ENCODE measurements around the gene KMT2E. TPM values are rescaled to one million over a fixed set of nuclear protein-coding genes. Genes with fewer than 3 reads are reported as not detected.

Gene KMT2E
- total and polyA plus RNA-seq, 4 experiments from 2014 or later = 109 to 244 (median 218) TPM

GRCh38 chr7:105096306-105096705, 82.3 kb downstream of the KMT2E start:
- H3K27ac Mint-ChIP-seq = peak overlapping the region in 3 of 7 donors; percentile 18 to 64 (median 51)
- H3K9me3 ChIP-seq (ENCODE audit: control insufficient read depth in 1 of 2, low read length in 2 of 2) = no peaks in the 10 kb centered on the region
- H3K36me3 Mint-ChIP-seq = peaks cover 30 to 82% of the 10 kb centered on the region in 2 donors
- peaks cover 18 to 65% (median 40%) of the 10 kb centered on the region in 4 donors for H3K4me1 Mint-ChIP-seq
- H3K27ac ChIP-seq (ENCODE audit: low read depth, low read length) = no peak overlapping the region
- DNase-seq = no peak
- H3K9me3 Mint-ChIP-seq = no peaks in the 10 kb centered on the region
- no peaks in the 10 kb centered on the region for H3K27me3 Mint-ChIP-seq
- H3K4me3 Mint-ChIP-seq = no peak overlapping the region
- ChIA-PET CTCF (ENCODE audit: partially characterized antibody) (interaction anchor here (0.6 kb wide), 1 partner anchor 106 kb away, joined by 4 read pairs; no protein-coding TSS in a partner anchor), POLR2A (ENCODE audit: partially characterized antibody) (interaction anchor here (1.3 kb wide), 1 partner anchor 112 kb away, joined by 3 read pairs; no protein-coding TSS in a partner anchor)
- peaks cover 24% of the 10 kb centered on the region for H3K4me1 ChIP-seq (ENCODE audit: insufficient read depth, low read length)
- no peak overlapping the region for H3K4me3 ChIP-seq (ENCODE audit: low read length in 2 of 2)
- intact Hi-C loops (cut with micrococcal nuclease) = loop anchor here (5.0 kb wide), 1 partner anchor 114 kb away; no protein-coding TSS in a partner anchor
- H3K27me3 ChIP-seq (ENCODE audit: insufficient read depth, low read length) = no peaks in the 10 kb centered on the region
- peaks cover 17% of the 10 kb centered on the region for H3K36me3 ChIP-seq (ENCODE audit: insufficient read depth, low read length)

- no peaks in the 10 kb centered on the region for H3K27me3 ChIP-seq (ENCODE audit: insufficient read depth, low read length)
- H3K27ac ChIP-seq (ENCODE audit: low read depth, low read length) = no peak overlapping the region
- H3K36me3 ChIP-seq (ENCODE audit: insufficient read depth, low read length) = peaks cover 6% of the 10 kb centered on the region
- Mint-ChIP-seq H3K9me3 (no peaks in the 10 kb centered on the region), H3K27me3 (no peaks in the 10 kb centered on the region), H3K4me1 (peaks cover 22 to 60% (median 40%) of the 10 kb centered on the region in 4 donors), H3K36me3 (peaks cover 22 to 78% of the 10 kb centered on the region in 2 donors), H3K4me3 (no peak overlapping the region), H3K27ac (peak overlapping the region in 6 of 7 donors; percentile 15 to 81 (median 48))
- no peak overlapping the region for H3K4me3 ChIP-seq (ENCODE audit: low read length in 2 of 2)
- intact Hi-C loops (cut with micrococcal nuclease) = loop anchor here (5.0 kb wide), 1 partner anchor 115 kb away; no protein-coding TSS in a partner anchor
- DNase-seq = no peak
- CTCF ChIA-PET (ENCODE audit: partially characterized antibody) = interaction anchor here (2.2 to 5.4 kb wide), 2 partner anchors 10 to 116 kb away, joined by 5 to 16 read pairs; no protein-coding TSS in a partner anchor
- POLR2A ChIA-PET (ENCODE audit: partially characterized antibody) = interaction anchor here (1.3 kb wide), 1 partner anchor 114 kb away, joined by 3 read pairs; no protein-coding TSS in a partner anchor
- no peaks in the 10 kb centered on the region for H3K9me3 ChIP-seq (ENCODE audit: control insufficient read depth in 1 of 2, low read length in 2 of 2)
- peaks cover 25% of the 10 kb centered on the region for H3K4me1 ChIP-seq (ENCODE audit: insufficient read depth, low read length)
Measured at GRCh38 chr7:105097619-105098018, 83.6 kb downstream of the KMT2E start.

GRCh38 chr7:105098863-105099515, 85.0 kb downstream of the KMT2E start:
- H3K4me1 Mint-ChIP-seq = peaks cover 29 to 62% (median 45%) of the 10 kb centered on the region in 4 donors
- peaks cover 7% of the 10 kb centered on the region for H3K36me3 ChIP-seq (ENCODE audit: insufficient read depth, low read length)
- peaks cover 29 to 77% of the 10 kb centered on the region in 2 donors for H3K36me3 Mint-ChIP-seq
- H3K27ac ChIP-seq (ENCODE audit: low read depth, low read length) = no peak overlapping the region
- intact Hi-C loops (cut with micrococcal nuclease) = loop anchor here (5.0 kb wide), 1 partner anchor 117 kb away; no protein-coding TSS in a partner anchor
- ChIA-PET CTCF (ENCODE audit: partially characterized antibody) (interaction anchor here (0.9 to 5.4 kb wide), 6 partner anchors 10 to 234 kb away, joined by 3 to 16 read pairs (median 4); no protein-coding TSS in a partner anchor), POLR2A (ENCODE audit: partially characterized antibody) (interaction anchor here (0.7 to 2.5 kb wide), 3 partner anchors 16 to 116 kb away, joined by 3 to 8 read pairs (median 3); partner anchors contain the start of gene KMT2E)
- no peaks in the 10 kb centered on the region for H3K9me3 ChIP-seq (ENCODE audit: control insufficient read depth in 1 of 2, low read length in 2 of 2)
- DNase-seq = no peak
- peak overlapping the region in 1 of 8 donors; percentile 50 for H3K4me3 Mint-ChIP-seq
- no peaks in the 10 kb centered on the region for H3K9me3 Mint-ChIP-seq
- H3K27me3 Mint-ChIP-seq = no peaks in the 10 kb centered on the region
- H3K4me1 ChIP-seq (ENCODE audit: insufficient read depth, low read length) = peaks cover 25% of the 10 kb centered on the region
- no peak overlapping the region for H3K4me3 ChIP-seq (ENCODE audit: low read length in 2 of 2)
- no peaks in the 10 kb centered on the region for H3K27me3 ChIP-seq (ENCODE audit: insufficient read depth, low read length)
- peak overlapping the region; percentile 36 to 79 (median 60) for H3K27ac Mint-ChIP-seq

GRCh38 chr7:105101864-105102263, 87.9 kb downstream of the KMT2E start:
- Histone ChIP-seq H3K4me1 (ENCODE audit: insufficient read depth, low read length) (peaks cover 25% of the 10 kb centered on the region), H3K27ac (ENCODE audit: low read depth, low read length) (no peak overlapping the region), H3K4me3 (ENCODE audit: low read length in 2 of 2) (no peak overlapping the region), H3K36me3 (ENCODE audit: insufficient read depth, low read length) (peaks cover 30% of the 10 kb centered on the region), H3K27me3 (ENCODE audit: insufficient read depth, low read length) (no peaks in the 10 kb centered on the region), H3K9me3 (ENCODE audit: control insufficient read depth in 1 of 2, low read length in 2 of 2) (no peaks in the 10 kb centered on the region)
- ChIA-PET POLR2A (ENCODE audit: partially characterized antibody) (interaction anchor here (1.3 kb wide), 1 partner anchor 87 kb away, joined by 3 read pairs; the partner anchor contains the start of gene KMT2E), CTCF (ENCODE audit: partially characterized antibody) (interaction anchor here (5.4 kb wide), 1 partner anchor 120 kb away, joined by 16 read pairs; no protein-coding TSS in a partner anchor)
- H3K4me1 Mint-ChIP-seq = peaks cover 35 to 50% (median 41%) of the 10 kb centered on the region in 4 donors
- H3K27me3 Mint-ChIP-seq = no peaks in the 10 kb centered on the region
- intact Hi-C loops (cut with micrococcal nuclease) = no loop called here
- H3K9me3 Mint-ChIP-seq = peaks cover 0 to 3% (median 0%) of the 10 kb centered on the region in 8 donors
- no peak for DNase-seq
- no peak overlapping the region for H3K4me3 Mint-ChIP-seq
- H3K36me3 Mint-ChIP-seq = peaks cover 34 to 76% of the 10 kb centered on the region in 2 donors
- peak overlapping the region in 3 of 7 donors; percentile 22 to 77 (median 76) for H3K27ac Mint-ChIP-seq

- H3K36me3 ChIP-seq (ENCODE audit: insufficient read depth, low read length) = peaks cover 37% of the 10 kb centered on the region
Measured at GRCh38 chr7:105102557-105103352, 88.8 kb downstream of the KMT2E start.

GRCh38 chr7:105105579-105105978, 91.6 kb downstream of the KMT2E start:
- Histone ChIP-seq H3K4me1 (ENCODE audit: insufficient read depth, low read length) (peaks cover 8% of the 10 kb centered on the region), H3K36me3 (ENCODE audit: insufficient read depth, low read length) (peaks cover 60% of the 10 kb centered on the region), H3K27me3 (ENCODE audit: insufficient read depth, low read length) (no peaks in the 10 kb centered on the region), H3K27ac (ENCODE audit: low read depth, low read length) (no peak overlapping the region), H3K4me3 (ENCODE audit: low read length in 2 of 2) (no peak overlapping the region), H3K9me3 (ENCODE audit: control insufficient read depth in 1 of 2, low read length in 2 of 2) (no peaks in the 10 kb centered on the region)
- peaks cover 45 to 78% of the 10 kb centered on the region in 2 donors for H3K36me3 Mint-ChIP-seq
- ChIA-PET POLR2A (ENCODE audit: partially characterized antibody) (no interaction called here), CTCF (ENCODE audit: partially characterized antibody) (interaction anchor here (1.0 kb wide), 1 partner anchor 124 kb away, joined by 3 read pairs; no protein-coding TSS in a partner anchor)
- H3K4me1 Mint-ChIP-seq = peaks cover 19 to 24% (median 22%) of the 10 kb centered on the region in 4 donors
- intact Hi-C loops (cut with micrococcal nuclease) = no loop called here
- H3K27ac Mint-ChIP-seq = peak overlapping the region in 6 of 7 donors; percentile 22 to 88 (median 58)
- H3K4me3 Mint-ChIP-seq = no peak overlapping the region
- no peak for DNase-seq
- no peaks in the 10 kb centered on the region for H3K27me3 Mint-ChIP-seq
- H3K9me3 Mint-ChIP-seq = peaks cover 0 to 3% (median 0%) of the 10 kb centered on the region in 8 donors

More at GRCh38 chr7:105102557-105103352, 88.8 kb downstream of the KMT2E start:
- intact Hi-C loops (cut with micrococcal nuclease) = no loop called here
- no peak for DNase-seq
- Histone ChIP-seq H3K4me1 (ENCODE audit: insufficient read depth, low read length) (peaks cover 25% of the 10 kb centered on the region), H3K4me3 (ENCODE audit: low read length in 2 of 2) (no peak overlapping the region), H3K27me3 (ENCODE audit: insufficient read depth, low read length) (no peaks in the 10 kb centered on the region), H3K9me3 (ENCODE audit: control insufficient read depth in 1 of 2, low read length in 2 of 2) (no peaks in the 10 kb centered on the region), H3K27ac (ENCODE audit: low read depth, low read length) (no peak overlapping the region)
- ChIA-PET POLR2A (ENCODE audit: partially characterized antibody) (interaction anchor here (0.6 to 1.3 kb wide), 2 partner anchors 40 to 88 kb away, joined by 3 to 4 read pairs; partner anchors contain the start of gene KMT2E), CTCF (ENCODE audit: partially characterized antibody) (interaction anchor here (5.4 kb wide), 1 partner anchor 121 kb away, joined by 16 read pairs; no protein-coding TSS in a partner anchor)
- H3K4me1 Mint-ChIP-seq = peaks cover 33 to 47% (median 40%) of the 10 kb centered on the region in 4 donors
- H3K9me3 Mint-ChIP-seq = peaks cover 0 to 3% (median 0%) of the 10 kb centered on the region in 8 donors
- no peak overlapping the region for H3K4me3 Mint-ChIP-seq
- H3K27ac Mint-ChIP-seq = peak overlapping the region; percentile 2 to 88 (median 74)
- H3K36me3 Mint-ChIP-seq = peaks cover 39 to 77% of the 10 kb centered on the region in 2 donors
- no peaks in the 10 kb centered on the region for H3K27me3 Mint-ChIP-seq

Measured in CD4-positive, alpha-beta memory T cell (primary cell).